Measurements from ENCODE around the gene ARSG. TPM values are rescaled to one million over a fixed set of nuclear protein-coding genes. Genes with fewer than 3 reads are reported as not detected.

ARSG gene
- total and polyA plus RNA-seq, 2 of the 13 experiments (the other 11 are each of a cell fraction or from before 2014, with no cell fraction given): 3.7 to 15.2 TPM

DNA sequence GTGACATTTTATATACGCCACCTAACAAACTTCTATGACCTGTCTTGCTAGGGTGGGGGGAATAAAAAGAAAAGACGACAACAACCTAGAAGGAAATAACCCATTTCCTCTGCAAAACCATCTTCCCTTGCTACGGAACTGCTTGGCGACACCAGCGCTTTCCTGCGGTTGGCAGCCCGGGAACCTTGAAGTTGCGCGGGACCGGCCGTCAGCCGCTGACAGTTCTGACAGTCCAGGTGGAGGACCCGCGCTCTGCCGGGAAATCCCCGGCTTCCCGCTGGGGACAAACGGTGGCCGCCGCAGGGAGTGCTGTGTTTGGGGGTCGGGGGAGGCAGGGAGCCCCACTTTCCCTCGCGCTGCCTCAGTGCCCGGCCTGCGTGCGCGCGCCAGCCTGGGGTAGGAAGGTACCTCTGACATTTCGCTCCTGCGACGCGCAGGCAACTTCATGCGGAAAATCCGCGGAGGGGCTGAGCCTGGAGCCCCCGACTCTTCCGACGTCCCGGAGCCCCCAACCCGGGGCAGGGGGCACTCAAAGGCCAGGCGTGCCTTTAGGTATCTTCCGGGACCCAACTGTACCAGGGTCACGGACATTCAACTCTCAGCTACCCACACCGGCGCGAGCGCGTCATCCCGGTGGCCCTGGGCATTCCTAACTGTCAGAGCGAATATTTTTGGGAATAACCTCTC lies 884 bp upstream of the ARSG start (continued):
- TF ChIP-seq, protein P1, sequence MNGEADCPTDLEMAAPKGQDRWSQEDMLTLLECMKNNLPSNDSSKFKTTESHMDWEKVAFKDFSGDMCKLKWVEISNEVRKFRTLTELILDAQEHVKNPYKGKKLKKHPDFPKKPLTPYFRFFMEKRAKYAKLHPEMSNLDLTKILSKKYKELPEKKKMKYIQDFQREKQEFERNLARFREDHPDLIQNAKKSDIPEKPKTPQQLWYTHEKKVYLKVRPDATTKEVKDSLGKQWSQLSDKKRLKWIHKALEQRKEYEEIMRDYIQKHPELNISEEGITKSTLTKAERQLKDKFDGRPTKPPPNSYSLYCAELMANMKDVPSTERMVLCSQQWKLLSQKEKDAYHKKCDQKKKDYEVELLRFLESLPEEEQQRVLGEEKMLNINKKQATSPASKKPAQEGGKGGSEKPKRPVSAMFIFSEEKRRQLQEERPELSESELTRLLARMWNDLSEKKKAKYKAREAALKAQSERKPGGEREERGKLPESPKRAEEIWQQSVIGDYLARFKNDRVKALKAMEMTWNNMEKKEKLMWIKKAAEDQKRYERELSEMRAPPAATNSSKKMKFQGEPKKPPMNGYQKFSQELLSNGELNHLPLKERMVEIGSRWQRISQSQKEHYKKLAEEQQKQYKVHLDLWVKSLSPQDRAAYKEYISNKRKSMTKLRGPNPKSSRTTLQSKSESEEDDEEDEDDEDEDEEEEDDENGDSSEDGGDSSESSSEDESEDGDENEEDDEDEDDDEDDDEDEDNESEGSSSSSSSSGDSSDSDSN (CRISPR knock-in tag; IDR thresholded peaks at IDR 0.05): peak; percentile 41; the same call in 1 of the 2 replicates
- TF ChIP-seq ZNF317 (CRISPR knock-in tag; IDR thresholded peaks at IDR 0.05): no peak
- TF ChIP-seq ZNF773 (CRISPR knock-in tag; IDR thresholded peaks at IDR 0.05; ENCODE audit: borderline replicate concordance): no peak
- peak; percentile 42; the same call in 1 of the 2 replicates for TF ChIP-seq ZNF598 (CRISPR knock-in tag; IDR thresholded peaks at IDR 0.05; ENCODE audit: borderline replicate concordance)
- TF ChIP-seq ZNF737 (CRISPR knock-in tag; IDR thresholded peaks at IDR 0.05; ENCODE audit: borderline replicate concordance): no peak
- TF ChIP-seq GZF1 (CRISPR knock-in tag; IDR thresholded peaks at IDR 0.05): no peak
- TF ChIP-seq, protein P2, sequence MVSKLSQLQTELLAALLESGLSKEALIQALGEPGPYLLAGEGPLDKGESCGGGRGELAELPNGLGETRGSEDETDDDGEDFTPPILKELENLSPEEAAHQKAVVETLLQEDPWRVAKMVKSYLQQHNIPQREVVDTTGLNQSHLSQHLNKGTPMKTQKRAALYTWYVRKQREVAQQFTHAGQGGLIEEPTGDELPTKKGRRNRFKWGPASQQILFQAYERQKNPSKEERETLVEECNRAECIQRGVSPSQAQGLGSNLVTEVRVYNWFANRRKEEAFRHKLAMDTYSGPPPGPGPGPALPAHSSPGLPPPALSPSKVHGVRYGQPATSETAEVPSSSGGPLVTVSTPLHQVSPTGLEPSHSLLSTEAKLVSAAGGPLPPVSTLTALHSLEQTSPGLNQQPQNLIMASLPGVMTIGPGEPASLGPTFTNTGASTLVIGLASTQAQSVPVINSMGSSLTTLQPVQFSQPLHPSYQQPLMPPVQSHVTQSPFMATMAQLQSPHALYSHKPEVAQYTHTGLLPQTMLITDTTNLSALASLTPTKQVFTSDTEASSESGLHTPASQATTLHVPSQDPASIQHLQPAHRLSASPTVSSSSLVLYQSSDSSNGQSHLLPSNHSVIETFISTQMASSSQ (IDR thresholded peaks at IDR 0.05; ENCODE audit: low read depth): no peak
- TF ChIP-seq, protein P2 (CRISPR knock-in tag; IDR thresholded peaks at IDR 0.05; ENCODE audit: borderline replicate concordance): no peak
- TF ChIP-seq SETDB1 (CRISPR knock-in tag; IDR thresholded peaks at IDR 0.05; ENCODE audit: borderline replicate concordance): no peak
- no peak for TF ChIP-seq ZNF234 (CRISPR knock-in tag; conservative IDR thresholded peaks at IDR 0.05)
- TF ChIP-seq, protein P3, sequence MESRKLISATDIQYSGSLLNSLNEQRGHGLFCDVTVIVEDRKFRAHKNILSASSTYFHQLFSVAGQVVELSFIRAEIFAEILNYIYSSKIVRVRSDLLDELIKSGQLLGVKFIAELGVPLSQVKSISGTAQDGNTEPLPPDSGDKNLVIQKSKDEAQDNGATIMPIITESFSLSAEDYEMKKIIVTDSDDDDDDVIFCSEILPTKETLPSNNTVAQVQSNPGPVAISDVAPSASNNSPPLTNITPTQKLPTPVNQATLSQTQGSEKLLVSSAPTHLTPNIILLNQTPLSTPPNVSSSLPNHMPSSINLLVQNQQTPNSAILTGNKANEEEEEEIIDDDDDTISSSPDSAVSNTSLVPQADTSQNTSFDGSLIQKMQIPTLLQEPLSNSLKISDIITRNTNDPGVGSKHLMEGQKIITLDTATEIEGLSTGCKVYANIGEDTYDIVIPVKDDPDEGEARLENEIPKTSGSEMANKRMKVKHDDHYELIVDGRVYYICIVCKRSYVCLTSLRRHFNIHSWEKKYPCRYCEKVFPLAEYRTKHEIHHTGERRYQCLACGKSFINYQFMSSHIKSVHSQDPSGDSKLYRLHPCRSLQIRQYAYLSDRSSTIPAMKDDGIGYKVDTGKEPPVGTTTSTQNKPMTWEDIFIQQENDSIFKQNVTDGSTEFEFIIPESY (CRISPR knock-in tag; IDR thresholded peaks at IDR 0.05): no peak
- 0 out of 2 replicates have a peak, but pooled peaks have one; percentile 24 for TF ChIP-seq SPEN (CRISPR knock-in tag; IDR thresholded peaks at IDR 0.05; ENCODE audit: low read depth)
- no peak for TF ChIP-seq ZNF12 (CRISPR knock-in tag; IDR thresholded peaks at IDR 0.05)
- TF ChIP-seq, protein P4, sequence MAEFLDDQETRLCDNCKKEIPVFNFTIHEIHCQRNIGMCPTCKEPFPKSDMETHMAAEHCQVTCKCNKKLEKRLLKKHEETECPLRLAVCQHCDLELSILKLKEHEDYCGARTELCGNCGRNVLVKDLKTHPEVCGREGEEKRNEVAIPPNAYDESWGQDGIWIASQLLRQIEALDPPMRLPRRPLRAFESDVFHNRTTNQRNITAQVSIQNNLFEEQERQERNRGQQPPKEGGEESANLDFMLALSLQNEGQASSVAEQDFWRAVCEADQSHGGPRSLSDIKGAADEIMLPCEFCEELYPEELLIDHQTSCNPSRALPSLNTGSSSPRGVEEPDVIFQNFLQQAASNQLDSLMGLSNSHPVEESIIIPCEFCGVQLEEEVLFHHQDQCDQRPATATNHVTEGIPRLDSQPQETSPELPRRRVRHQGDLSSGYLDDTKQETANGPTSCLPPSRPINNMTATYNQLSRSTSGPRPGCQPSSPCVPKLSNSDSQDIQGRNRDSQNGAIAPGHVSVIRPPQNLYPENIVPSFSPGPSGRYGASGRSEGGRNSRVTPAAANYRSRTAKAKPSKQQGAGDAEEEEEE (CRISPR knock-in tag; IDR thresholded peaks at IDR 0.05; ENCODE audit: borderline replicate concordance): no peak
